SK-N-SH (cell line): ENCODE results near the gene LRRC1. TPM values are rescaled to one million over a fixed set of nuclear protein-coding genes. Genes with fewer than 3 reads are reported as not detected.

Experiments used
- CTCF ChIA-PET: fragments of 300-600, 350-600 bp; formaldehyde crosslinking; extraction: SDS; loops from one replicate; lab custom pipeline; 2021; lab: Yijun Ruan, JAX
- POLR2A ChIA-PET: fragments of 350-600 bp; sonication (Branson Sonifier 250); formaldehyde crosslinking; extraction: SDS; loops from one replicate; lab custom pipeline; 2020; ENCODE audit warnings: antibody characterized with exemption, inconsistent platforms; lab: Yijun Ruan, JAX
- DNase-seq: peaks from one replicate; pipeline ENCODE4 v3.0.0; 2012
- H2AFZ ChIP-seq: fragments of 200-600 bp; sonication (generic); 2 replicates; pipeline ENCODE4 v1.8.1; 2016; ENCODE audit warnings: antibody characterized with exemption, mild to moderate bottlenecking, low read depth
- H3F3A ChIP-seq: fragments of 200-600 bp; sonication (generic); replicated peaks from 2 replicates; pipeline ENCODE3; 2016; ENCODE audit warnings: antibody characterized with exemption, mild to moderate bottlenecking; ENCODE audit not compliant: insufficient read depth
- H3K27ac ChIP-seq, 2 experiments: fragments of 200-500 bp in 1 of 2; fragments of 200-600 bp in 1 of 2; sonication (Bioruptor generic) in 1 of 2; sonication (generic), shearing (Covaris generic) in 1 of 2; 2 replicates each; pipeline versions ENCODE4 v1.5.1 to v1.6.1; 2014 to 2016; ENCODE audit warnings: low read depth in 2 of 2, inconsistent platforms in 1 of 2, low read length in 1 of 2, mild to moderate bottlenecking in 1 of 2, mixed read lengths in 1 of 2
- H3K27me3 ChIP-seq: fragments of 200-600 bp; sonication (generic), shearing (Covaris generic); 2 replicates; pipeline ENCODE4 v1.6.1; 2016; ENCODE audit warnings: mixed run types; ENCODE audit not compliant: insufficient read depth
- H3K36me3 ChIP-seq, 2 experiments: fragments of 200-500 bp in 1 of 2; fragments of 200-600 bp in 1 of 2; sonication (Bioruptor generic) in 1 of 2; sonication (generic) in 1 of 2; replicated peaks in 1 of 2; 2 replicates each; pipeline versions ENCODE3 to v1.5.1; 2014 to 2016; ENCODE audit warnings: low read length in 1 of 2, mild to moderate bottlenecking in 1 of 2; ENCODE audit not compliant: insufficient read depth in 2 of 2, control insufficient read depth in 1 of 2
- H3K4me1 ChIP-seq, 2 experiments: fragments of 200-500 bp in 1 of 2; fragments of 200-600 bp in 1 of 2; sonication (Bioruptor generic) in 1 of 2; sonication (generic), shearing (Covaris generic) in 1 of 2; 2 replicates each; pipeline versions ENCODE4 v1.5.1 to v1.6.1; 2014 to 2016; ENCODE audit warnings: low read depth in 1 of 2, low read length in 1 of 2, mixed run types in 1 of 2; ENCODE audit not compliant: insufficient read depth in 2 of 2, control insufficient read depth in 1 of 2
- H3K4me2 ChIP-seq: fragments of 200-600 bp; sonication (generic), shearing (Covaris generic); 2 replicates; pipeline ENCODE4 v1.6.1; 2017; ENCODE audit warnings: mixed run types
- H3K4me3 ChIP-seq, 2 experiments: fragments of 200-500 bp in 1 of 2; fragments of 200-600 bp in 1 of 2; sonication (Bioruptor generic) in 1 of 2; sonication (generic), shearing (Covaris generic) in 1 of 2; 2 replicates each; pipeline versions ENCODE4 v1.5.1 to v1.8.1; 2014 to 2016; ENCODE audit warnings: low read depth in 2 of 2, inconsistent platforms in 1 of 2, low read length in 1 of 2, mild to moderate bottlenecking in 1 of 2, mixed read lengths in 1 of 2, moderate library complexity in 1 of 2
- H3K79me2 ChIP-seq: fragments of 200-600 bp; sonication (generic); 2 replicates; pipeline ENCODE4 v1.8.1; 2017; ENCODE audit warnings: mild to moderate bottlenecking; ENCODE audit not compliant: insufficient read depth
- H3K9ac ChIP-seq: fragments of 200-600 bp; sonication (generic); 2 replicates; pipeline ENCODE4 v1.6.1; 2017; ENCODE audit warnings: mixed run types
- H3K9me2 ChIP-seq: fragments of 200-600 bp; sonication (generic); 2 replicates; pipeline ENCODE4 v1.6.1; 2017; ENCODE audit warnings: mixed run types
- H3K9me3 ChIP-seq: fragments of 200-600 bp; sonication (generic); 2 replicates; pipeline ENCODE4 v1.6.1; 2017; ENCODE audit warnings: mixed run types, mild to moderate bottlenecking, moderate library complexity
- H4K20me1 ChIP-seq: fragments of 200-600 bp; sonication (generic); 2 replicates; pipeline ENCODE4 v1.6.1; 2017; ENCODE audit warnings: mild to moderate bottlenecking, mixed run types; ENCODE audit not compliant: insufficient read depth
- CHD2 ChIP-seq: fragments of 150-350 bp; IDR thresholded peaks from 2 replicates; pipeline ENCODE4 v1.6.1; 2018; ENCODE audit warnings: low read length; ENCODE audit not compliant: partially characterized antibody
- ELF1 ChIP-seq: IDR thresholded peaks from 2 replicates; pipeline ENCODE4 v1.4.0; 2012
- EP300 ChIP-seq, 2 experiments: IDR thresholded peaks; 2 replicates each; pipeline versions ENCODE4 v1.4.0 to v1.6.1; 2012; ENCODE audit warnings: borderline replicate concordance in 1 of 2, low read depth in 1 of 2, low read length in 1 of 2
- FOXJ3 ChIP-seq: sonication (generic); formaldehyde crosslinking; IDR thresholded peaks from 2 replicates; pipeline ENCODE4 v1.5.1; 2020; ENCODE audit warnings: mild to moderate bottlenecking, missing genetic modification reagents
- FOXM1 ChIP-seq: IDR thresholded peaks from 2 replicates; pipeline ENCODE4 v1.4.0; 2012; ENCODE audit warnings: low read depth, mild to moderate bottlenecking
- GATA2 ChIP-seq: sonication (generic); formaldehyde crosslinking; IDR thresholded peaks from 2 replicates; pipeline ENCODE4 v1.5.0; 2020; ENCODE audit warnings: mild to moderate bottlenecking, missing genetic modification reagents
- JUND ChIP-seq: IDR thresholded peaks from 2 replicates; pipeline ENCODE4 v1.4.0; 2012
- MXI1 ChIP-seq: IDR thresholded peaks from 2 replicates; pipeline ENCODE4 v1.6.1; 2012; ENCODE audit warnings: mild to moderate bottlenecking, low read depth, low read length, improper control_type of control experiment
- NFIC ChIP-seq: IDR thresholded peaks from 2 replicates; pipeline ENCODE4 v1.4.0; 2012; ENCODE audit warnings: borderline replicate concordance
- POLR2AphosphoS5 ChIP-seq: IDR thresholded peaks from 2 replicates; pipeline ENCODE4 v1.6.1; 2012; ENCODE audit warnings: low read depth, low read length
- RCOR1 ChIP-seq: fragments of 150-350 bp; IDR thresholded peaks from 2 replicates; pipeline ENCODE4 v1.6.1; 2017; ENCODE audit warnings: antibody characterized with exemption, low read length
- RXRA ChIP-seq: IDR thresholded peaks from 2 replicates; pipeline ENCODE4 v1.4.0; 2012; ENCODE audit warnings: low read depth, mild to moderate bottlenecking, borderline replicate concordance
- TAF1 ChIP-seq: IDR thresholded peaks from 2 replicates; pipeline ENCODE4 v1.6.1; 2012; ENCODE audit warnings: low read depth, mild to moderate bottlenecking, low read length, moderate library complexity, borderline replicate concordance
- TCF12 ChIP-seq: IDR thresholded peaks from 2 replicates; pipeline ENCODE4 v1.4.0; 2012
- USF1 ChIP-seq: IDR thresholded peaks from 2 replicates; pipeline ENCODE4 v1.4.0; 2012; ENCODE audit warnings: low read depth, borderline replicate concordance
- ZBTB33 ChIP-seq: IDR thresholded peaks from 2 replicates; pipeline ENCODE4 v1.4.0; 2012; ENCODE audit warnings: low read depth, borderline replicate concordance
- WGBS: methylation state at CpG from one replicate; pipeline ENCODE4 v1.1.6; 2017; ENCODE audit warnings: low lambda C conversion rate; 5-methylcytosine and 5-hydroxymethylcytosine counted together
- polyA plus RNA-seq, 3 experiments: library from polyadenylated mRNA; depleted of rRNA; stranded (reverse); fragments of >200 nt; gene quantifications; 2 replicates each; pipeline ENCODE4 v1.2.3, GENCODE V29; 2012
- TF ChIP-seq, protein P1 (sequence below): fragments of 200-600 bp; sonication (generic); IDR thresholded peaks from 2 replicates; pipeline ENCODE4 v1.6.1; 2017; ENCODE audit warnings: antibody characterized with exemption, mild to moderate bottlenecking, moderate library complexity
- TF ChIP-seq, protein P2 (sequence below): IDR thresholded peaks from 2 replicates; pipeline ENCODE4 v1.6.1; 2012; ENCODE audit warnings: mild to moderate bottlenecking, low read depth, low read length, moderate library complexity
- TF ChIP-seq, protein P3 (sequence below): fragments of 150-350 bp; IDR thresholded peaks from 2 replicates; pipeline ENCODE4 v1.6.1; 2017; ENCODE audit warnings: antibody characterized with exemption, low read length, low read depth, borderline replicate concordance
- TF ChIP-seq, protein P4 (sequence below): IDR thresholded peaks from 2 replicates; pipeline ENCODE4 v1.4.0; 2012; ENCODE audit warnings: low read depth

The LRRC1 gene
- polyA plus RNA-seq, 1 of the 3 experiments (the other 2 are of a cell fraction): 0.84 TPM

GRCh38 chr6:53951383-53951782 lies 156.6 kb downstream of the LRRC1 start:
- no peak for DNase-seq
- H3K4me1 ChIP-seq: no peaks in the 10 kb centered on the region
- no peak overlapping the region for H3K9ac ChIP-seq
- no peaks in the 10 kb centered on the region for H3K9me2 ChIP-seq
- H3K79me2 ChIP-seq: no peaks in the 10 kb centered on the region
- ChIA-PET POLR2A (no interaction called here), CTCF (no interaction called here)
- no peak overlapping the region for H3K27ac ChIP-seq
- no peaks in the 10 kb centered on the region for H3F3A ChIP-seq
- no peaks in the 10 kb centered on the region for H3K36me3 ChIP-seq
- H4K20me1 ChIP-seq: no peaks in the 10 kb centered on the region
- 3% methylated on average over 3 of the region's 3 CpGs for WGBS
- H2AFZ ChIP-seq: no peak overlapping the region
- no peaks in the 10 kb centered on the region for H3K9me3 ChIP-seq
- H3K4me2 ChIP-seq: no peak overlapping the region
- H3K4me3 ChIP-seq: no peak overlapping the region
- no peaks in the 10 kb centered on the region for H3K27me3 ChIP-seq
- TF ChIP-seq GATA2 (CRISPR knock-in tag): no peak
- TF ChIP-seq, protein P1, sequence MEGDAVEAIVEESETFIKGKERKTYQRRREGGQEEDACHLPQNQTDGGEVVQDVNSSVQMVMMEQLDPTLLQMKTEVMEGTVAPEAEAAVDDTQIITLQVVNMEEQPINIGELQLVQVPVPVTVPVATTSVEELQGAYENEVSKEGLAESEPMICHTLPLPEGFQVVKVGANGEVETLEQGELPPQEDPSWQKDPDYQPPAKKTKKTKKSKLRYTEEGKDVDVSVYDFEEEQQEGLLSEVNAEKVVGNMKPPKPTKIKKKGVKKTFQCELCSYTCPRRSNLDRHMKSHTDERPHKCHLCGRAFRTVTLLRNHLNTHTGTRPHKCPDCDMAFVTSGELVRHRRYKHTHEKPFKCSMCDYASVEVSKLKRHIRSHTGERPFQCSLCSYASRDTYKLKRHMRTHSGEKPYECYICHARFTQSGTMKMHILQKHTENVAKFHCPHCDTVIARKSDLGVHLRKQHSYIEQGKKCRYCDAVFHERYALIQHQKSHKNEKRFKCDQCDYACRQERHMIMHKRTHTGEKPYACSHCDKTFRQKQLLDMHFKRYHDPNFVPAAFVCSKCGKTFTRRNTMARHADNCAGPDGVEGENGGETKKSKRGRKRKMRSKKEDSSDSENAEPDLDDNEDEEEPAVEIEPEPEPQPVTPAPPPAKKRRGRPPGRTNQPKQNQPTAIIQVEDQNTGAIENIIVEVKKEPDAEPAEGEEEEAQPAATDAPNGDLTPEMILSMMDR: no peak
- no peak for TF ChIP-seq JUND
- no peak for TF ChIP-seq EP300 (IDR thresholded peaks at IDR 0.05; ENCODE audit: borderline replicate concordance in 1 of 2, low read depth in 1 of 2, low read length in 1 of 2)
- no peak for TF ChIP-seq ELF1
- no peak for TF ChIP-seq FOXJ3 (CRISPR knock-in tag)
- no peak for TF ChIP-seq TAF1
- no peak for TF ChIP-seq RXRA
- no peak for TF ChIP-seq ZBTB33
- no peak for TF ChIP-seq USF1
- TF ChIP-seq NFIC: no peak
- TF ChIP-seq, protein P2, sequence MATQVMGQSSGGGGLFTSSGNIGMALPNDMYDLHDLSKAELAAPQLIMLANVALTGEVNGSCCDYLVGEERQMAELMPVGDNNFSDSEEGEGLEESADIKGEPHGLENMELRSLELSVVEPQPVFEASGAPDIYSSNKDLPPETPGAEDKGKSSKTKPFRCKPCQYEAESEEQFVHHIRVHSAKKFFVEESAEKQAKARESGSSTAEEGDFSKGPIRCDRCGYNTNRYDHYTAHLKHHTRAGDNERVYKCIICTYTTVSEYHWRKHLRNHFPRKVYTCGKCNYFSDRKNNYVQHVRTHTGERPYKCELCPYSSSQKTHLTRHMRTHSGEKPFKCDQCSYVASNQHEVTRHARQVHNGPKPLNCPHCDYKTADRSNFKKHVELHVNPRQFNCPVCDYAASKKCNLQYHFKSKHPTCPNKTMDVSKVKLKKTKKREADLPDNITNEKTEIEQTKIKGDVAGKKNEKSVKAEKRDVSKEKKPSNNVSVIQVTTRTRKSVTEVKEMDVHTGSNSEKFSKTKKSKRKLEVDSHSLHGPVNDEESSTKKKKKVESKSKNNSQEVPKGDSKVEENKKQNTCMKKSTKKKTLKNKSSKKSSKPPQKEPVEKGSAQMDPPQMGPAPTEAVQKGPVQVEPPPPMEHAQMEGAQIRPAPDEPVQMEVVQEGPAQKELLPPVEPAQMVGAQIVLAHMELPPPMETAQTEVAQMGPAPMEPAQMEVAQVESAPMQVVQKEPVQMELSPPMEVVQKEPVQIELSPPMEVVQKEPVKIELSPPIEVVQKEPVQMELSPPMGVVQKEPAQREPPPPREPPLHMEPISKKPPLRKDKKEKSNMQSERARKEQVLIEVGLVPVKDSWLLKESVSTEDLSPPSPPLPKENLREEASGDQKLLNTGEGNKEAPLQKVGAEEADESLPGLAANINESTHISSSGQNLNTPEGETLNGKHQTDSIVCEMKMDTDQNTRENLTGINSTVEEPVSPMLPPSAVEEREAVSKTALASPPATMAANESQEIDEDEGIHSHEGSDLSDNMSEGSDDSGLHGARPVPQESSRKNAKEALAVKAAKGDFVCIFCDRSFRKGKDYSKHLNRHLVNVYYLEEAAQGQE: no peak
- no peak for TF ChIP-seq POLR2AphosphoS5
- no peak for TF ChIP-seq TCF12
- TF ChIP-seq, protein P3, sequence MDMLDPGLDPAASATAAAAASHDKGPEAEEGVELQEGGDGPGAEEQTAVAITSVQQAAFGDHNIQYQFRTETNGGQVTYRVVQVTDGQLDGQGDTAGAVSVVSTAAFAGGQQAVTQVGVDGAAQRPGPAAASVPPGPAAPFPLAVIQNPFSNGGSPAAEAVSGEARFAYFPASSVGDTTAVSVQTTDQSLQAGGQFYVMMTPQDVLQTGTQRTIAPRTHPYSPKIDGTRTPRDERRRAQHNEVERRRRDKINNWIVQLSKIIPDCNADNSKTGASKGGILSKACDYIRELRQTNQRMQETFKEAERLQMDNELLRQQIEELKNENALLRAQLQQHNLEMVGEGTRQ: no peak
- no peak for TF ChIP-seq RCOR1
- no peak for TF ChIP-seq FOXM1
- TF ChIP-seq, protein P4, sequence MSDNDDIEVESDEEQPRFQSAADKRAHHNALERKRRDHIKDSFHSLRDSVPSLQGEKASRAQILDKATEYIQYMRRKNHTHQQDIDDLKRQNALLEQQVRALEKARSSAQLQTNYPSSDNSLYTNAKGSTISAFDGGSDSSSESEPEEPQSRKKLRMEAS: no peak
- no peak for TF ChIP-seq MXI1
- TF ChIP-seq CHD2: no peak
